HG03439 (cell line): ENCODE measurements around the gene SIK3.

Source experiments
- ATAC-seq: cut with Tn5 transposase; IDR thresholded peaks from one replicate; pipeline ENCODE4 v1.9.1; 2021; ENCODE audit warnings: mild to moderate bottlenecking, moderate library complexity; ENCODE audit not compliant: unreplicated experiment

The SIK3 gene

GRCh38 chr11:116830184-116830912 is 267.9 kb downstream of the SIK3 start:
- ATAC-seq: no peak

DNA sequence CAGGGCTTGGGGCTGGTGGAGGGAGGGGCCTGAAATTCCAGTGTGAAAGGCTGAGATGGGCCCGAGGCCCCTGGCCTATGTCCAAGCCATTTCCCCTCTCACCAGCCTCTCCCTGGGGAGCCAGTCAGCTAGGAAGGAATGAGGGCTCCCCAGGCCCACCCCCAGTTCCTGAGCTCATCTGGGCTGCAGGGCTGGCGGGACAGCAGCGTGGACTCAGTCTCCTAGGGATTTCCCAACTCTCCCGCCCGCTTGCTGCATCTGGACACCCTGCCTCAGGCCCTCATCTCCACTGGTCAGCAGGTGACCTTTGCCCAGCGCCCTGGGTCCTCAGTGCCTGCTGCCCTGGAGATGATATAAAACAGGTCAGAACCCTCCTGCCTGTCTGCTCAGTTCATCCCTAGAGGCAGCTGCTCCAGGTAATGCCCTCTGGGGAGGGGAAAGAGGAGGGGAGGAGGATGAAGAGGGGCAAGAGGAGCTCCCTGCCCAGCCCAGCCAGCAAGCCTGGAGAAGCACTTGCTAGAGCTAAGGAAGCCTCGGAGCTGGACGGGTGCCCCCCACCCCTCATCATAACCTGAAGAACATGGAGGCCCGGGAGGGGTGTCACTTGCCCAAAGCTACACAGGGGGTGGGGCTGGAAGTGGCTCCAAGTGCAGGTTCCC is 268.6 kb downstream of the SIK3 start, which contains the start of gene APOC3:
TSS of gene APOC3 (plus strand) at position 383 of the 659 bp plus-strand sequence. CDS start 676 bp downstream, outside the sequence.
- ATAC-seq: no peak

DNA sequence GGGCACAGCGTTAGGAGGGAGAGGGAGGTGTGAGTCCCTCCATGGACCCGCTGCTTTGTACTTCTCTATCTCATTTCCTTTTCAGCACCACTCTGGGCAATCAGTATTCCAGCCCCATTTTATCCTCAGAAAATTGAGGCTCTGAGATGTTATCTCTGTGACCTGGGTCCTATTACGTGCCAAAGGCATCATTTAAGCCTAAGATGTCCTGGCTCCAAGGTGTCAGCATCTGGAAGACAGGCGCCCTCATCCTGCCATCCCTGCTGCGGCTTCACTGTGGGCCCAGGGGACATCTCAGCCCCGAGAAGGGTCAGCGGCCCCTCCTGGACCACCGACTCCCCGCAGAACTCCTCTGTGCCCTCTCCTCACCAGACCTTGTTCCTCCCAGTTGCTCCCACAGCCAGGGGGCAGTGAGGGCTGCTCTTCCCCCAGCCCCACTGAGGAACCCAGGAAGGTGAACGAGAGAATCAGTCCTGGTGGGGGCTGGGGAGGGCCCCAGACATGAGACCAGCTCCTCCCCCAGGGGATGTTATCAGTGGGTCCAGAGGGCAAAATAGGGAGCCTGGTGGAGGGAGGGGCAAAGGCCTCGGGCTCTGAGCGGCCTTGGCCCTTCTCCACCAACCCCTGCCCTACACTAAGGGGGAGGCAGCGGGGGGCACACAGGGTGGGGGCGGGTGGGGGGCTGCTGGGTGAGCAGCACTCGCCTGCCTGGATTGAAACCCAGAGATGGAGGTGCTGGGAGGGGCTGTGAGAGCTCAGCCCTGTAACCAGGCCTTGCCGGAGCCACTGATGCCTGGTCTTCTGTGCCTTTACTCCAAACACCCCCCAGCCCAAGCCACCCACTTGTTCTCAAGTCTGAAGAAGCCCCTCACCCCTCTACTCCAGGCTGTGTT is 269.4 kb downstream of the SIK3 start:
- no peak for ATAC-seq

DNA sequence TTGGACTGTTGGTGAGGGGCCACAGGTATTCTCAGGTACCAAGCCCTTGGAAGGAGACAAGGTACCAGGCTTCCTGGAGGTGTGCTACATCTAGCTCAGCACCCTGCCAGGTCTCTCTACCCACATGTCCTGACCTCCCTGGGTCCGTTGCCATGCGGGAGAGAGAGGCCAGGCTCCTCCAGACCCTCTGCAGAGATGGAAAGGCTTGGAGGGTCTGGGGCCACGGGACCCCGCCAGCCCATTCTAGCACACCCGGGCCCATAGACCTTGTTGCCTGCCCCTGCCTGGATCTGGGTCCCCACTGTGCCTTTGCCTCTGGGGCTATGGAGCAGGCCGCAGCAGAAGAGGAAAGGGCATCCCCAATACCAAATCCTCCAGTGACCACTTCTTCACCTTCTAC is 270.8 kb downstream of the SIK3 start:
- no peak for ATAC-seq

- ATAC-seq: no peak
Observed at GRCh38 chr11:116826751-116827431, 271.3 kb downstream of the SIK3 start.

- no peak for ATAC-seq
Observed at GRCh38 chr11:116825854-116826750, 272.1 kb downstream of the SIK3 start.

GRCh38 chr11:116825434-116825833 is 272.8 kb downstream of the SIK3 start:
- no peak for ATAC-seq

DNA sequence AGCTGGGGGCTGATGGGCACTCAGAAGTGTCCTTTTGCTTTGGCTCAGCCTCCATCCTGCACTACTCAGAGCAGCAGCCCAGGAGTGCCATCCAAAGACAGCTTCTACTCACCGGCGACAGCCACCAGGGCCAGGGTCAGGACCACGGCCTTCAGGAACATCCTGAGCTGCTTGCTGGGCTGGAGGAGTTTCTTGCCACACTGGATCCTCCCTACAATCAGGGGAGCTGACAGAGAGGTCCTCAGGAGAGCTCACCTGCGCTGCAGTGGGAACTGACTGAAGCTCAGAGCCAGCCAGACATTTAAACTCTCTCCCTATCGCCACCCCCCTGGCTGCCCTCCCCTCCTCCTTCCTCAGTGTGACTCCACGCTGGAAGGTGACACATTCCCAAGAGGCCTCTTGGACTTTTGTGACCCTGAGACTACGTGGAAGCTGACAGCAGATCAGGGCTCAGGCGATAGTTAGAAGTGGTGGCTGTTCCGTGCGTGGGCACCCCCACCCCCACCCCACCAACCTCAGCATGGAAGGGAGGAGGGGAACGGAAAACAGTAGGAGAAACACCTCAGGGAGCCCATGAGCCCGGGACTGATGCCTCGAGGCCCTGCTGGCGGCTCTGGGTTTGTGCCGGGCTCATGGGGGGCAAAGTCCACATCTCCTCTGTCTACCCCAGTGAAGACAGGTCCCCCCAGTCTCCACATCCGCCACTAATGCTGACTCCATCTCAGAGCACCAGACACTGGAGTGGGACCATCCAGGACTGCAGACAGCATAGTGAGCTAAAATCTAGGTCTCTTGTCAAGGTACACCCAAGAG is 275.0 kb downstream of the SIK3 start, which contains the start of gene APOA4:
TSS of gene APOA4 (minus strand) at position 274 of the 813 bp plus-strand sequence. CDS start at position 161, 113 bp downstream.
- no peak for ATAC-seq

GRCh38 chr11:116822575-116822974 is 275.7 kb downstream of the SIK3 start:
- ATAC-seq: no peak

- no peak for ATAC-seq
Observed at GRCh38 chr11:116821050-116821918, 276.9 kb downstream of the SIK3 start.

- ATAC-seq: no peak
Observed at GRCh38 chr11:116819049-116819448, 279.2 kb downstream of the SIK3 start.

DNA sequence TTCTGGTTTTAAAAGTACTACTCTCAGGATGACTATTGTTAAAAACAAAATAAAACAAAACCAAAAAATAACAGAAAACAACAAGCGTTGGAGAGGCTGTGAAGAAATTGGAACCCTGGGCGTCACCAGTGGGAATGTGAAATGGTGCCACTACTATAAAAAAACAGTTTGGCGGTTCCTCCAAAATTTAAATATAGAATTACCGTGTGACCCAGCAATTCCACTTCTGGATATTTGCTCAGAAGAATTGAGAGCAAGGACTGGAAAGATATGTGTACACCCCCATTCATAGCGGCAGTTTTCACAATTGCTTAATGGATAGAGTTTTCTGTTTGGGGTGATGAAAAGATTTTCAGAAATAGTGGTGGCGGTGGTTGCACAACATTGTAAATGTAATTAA is 283.7 kb downstream of the SIK3 start:
- no peak for ATAC-seq

DNA sequence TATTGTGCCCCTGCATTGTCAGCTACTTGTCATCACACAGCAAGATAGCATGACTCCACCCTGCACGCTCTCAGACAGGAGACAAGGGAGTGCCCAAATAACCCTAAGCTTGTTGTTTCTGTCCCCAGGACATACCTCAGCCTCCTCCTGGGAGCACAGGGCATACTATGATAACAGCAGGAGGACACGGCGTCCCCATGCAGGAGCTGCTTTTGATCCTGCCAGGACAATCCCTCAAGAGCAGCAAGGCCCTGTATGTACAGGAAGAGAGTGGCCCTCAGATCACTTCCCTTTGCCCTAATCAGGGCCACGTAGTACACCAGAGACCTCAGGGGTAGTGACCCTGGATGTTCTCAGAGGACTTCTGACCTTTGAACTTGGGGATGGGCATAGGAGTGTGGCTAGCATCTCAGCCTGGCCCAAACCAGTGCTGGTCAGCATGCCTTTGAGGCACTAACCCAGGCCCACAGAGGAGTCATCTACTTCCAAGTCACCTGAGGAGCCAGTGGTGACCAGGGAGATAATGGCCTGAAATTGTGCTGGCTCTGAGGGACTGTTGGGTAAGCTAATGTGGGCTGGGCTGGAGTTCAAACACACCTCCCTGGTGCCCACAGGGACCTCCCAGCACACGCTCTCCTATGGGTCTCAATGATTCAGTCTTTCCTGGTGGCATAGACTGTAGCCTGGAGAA is 284.3 kb downstream of the SIK3 start:
- no peak for ATAC-seq

GRCh38 chr11:116813170-116813569 is 285.1 kb downstream of the SIK3 start:
- ATAC-seq: no peak

DNA sequence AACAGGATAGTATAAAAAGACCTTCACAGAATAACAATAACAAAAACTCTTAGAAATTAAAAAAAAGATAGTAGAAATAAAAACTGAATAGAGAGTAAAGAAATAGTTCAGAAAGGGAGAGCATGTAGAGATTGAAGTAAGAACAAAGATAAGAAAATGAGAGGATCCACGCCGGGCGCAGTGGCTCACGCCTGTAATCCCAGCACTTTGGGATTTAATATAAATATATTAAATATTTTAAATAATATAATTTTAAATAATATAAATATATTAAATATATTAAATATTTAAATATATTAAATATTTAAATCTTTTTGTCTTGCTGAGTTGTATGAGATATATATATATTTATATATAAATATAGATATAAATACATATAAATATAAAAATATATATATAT is 286.1 kb downstream of the SIK3 start:
- no peak for ATAC-seq

- ATAC-seq: no peak
Observed at GRCh38 chr11:116811194-116811593, 287.0 kb downstream of the SIK3 start.
